Islet precursor cell (in vitro differentiated cells): ENCODE data around the gene ELF2.
A peak's percentile ranks its signal among the peaks of the same experiment; 100 is the strongest.
"Not testable (repeated sequence)": the region's sequence is repeated elsewhere in the genome, so short reads cannot be mapped to it uniquely, and the experiment has no call there.

Source experiments
- DNase-seq: peaks from one replicate; pipeline ENCODE4 v3.0.0-alpha.2; 2018

ELF2 gene

DNA sequence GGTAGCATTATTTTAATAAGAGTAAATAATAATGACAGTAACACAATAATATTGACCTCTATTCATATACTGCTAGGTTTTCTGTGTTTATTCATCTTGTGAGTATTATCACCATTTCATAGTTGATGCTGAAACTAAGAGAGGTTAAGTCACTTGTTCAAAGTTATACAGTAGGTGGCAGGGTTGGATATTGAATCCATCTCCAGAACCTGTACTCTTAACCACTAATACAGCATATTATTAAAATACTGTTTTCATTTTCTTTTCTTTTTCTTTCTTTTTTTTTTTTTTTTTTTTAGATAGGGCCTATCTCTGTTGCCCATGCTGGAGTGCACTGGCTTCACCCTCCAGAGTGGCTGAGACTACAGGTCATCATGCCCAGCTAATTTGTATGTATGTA, 7.1 kb upstream of the ELF2 start:
- DNase-seq = no peak

DNA sequence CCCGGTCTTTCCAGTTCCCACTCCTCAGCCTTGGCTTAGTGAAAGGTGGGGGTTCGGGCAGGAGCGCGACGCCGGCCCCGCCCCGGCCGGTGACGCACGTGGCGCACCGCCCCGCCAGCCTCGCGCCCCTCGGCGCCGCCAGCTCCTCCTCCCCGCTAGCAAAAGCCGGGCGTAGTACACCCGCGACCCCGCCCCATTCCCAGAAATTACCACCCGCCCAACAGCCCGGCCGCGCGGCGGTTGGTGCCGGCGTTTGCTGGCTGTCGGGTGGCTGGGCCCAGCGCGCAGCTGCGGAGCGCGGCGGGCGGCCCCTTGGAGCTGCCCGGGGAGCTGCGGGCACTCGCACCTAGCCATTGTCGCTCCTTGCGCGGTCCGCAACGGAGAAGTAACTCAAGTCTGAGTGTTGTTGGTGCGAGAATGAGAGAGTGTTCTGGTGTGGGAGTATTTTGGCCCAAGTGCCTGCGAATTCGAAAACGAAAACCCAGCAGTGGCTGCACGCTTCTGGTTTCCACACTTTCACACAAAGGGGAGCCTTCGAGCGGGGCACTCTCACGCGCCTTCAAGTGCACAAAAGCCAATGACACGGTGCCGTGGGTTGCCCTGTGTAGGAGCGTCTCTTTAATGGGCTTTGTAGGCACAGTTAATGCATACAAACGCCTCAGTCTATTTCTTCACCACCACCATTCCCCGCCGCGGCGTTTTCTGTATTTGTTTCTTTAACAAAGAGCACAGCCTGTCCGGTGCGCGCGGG, 1.0 kb upstream of the ELF2 start:
- DNase-seq = peak; percentile 98

DNA sequence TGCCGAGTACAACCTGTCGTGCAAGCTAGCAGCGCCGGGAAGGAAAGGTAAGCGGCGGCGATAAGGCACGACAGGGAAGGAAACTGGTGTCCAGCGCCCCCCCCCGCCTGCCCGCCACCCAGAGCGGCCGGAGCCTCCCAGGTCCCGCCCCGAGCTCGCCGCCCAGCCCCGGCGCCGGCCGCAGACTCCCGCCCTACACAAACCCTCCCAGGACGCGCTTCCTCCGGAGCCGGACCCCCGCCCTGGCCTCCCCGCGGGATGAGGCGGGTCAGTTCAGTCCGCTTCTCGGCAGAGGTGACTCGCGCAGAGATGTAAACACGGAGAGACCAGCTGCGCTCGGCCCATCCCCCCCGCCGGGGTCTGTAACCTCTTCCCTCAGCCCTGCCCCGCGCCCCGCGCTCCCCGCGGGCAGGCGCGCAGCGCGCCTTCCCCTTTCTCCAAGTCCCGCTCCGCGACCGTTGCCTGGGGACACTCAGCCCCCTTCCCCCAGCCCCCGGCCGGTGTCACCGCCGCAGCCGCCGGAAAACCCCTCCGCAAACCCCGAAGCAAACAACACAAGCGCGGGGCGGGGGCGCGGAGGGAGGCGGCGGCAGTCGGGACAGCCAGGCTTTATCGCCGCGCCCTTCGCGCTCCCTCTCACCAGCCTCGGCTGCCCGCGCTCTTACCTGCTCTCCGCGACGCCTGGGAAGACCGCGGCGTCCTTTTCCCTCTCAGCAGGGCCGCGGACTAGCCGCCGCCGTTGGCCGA, 543 bp downstream of the ELF2 start:
- peak; percentile 94 for DNase-seq

DNA sequence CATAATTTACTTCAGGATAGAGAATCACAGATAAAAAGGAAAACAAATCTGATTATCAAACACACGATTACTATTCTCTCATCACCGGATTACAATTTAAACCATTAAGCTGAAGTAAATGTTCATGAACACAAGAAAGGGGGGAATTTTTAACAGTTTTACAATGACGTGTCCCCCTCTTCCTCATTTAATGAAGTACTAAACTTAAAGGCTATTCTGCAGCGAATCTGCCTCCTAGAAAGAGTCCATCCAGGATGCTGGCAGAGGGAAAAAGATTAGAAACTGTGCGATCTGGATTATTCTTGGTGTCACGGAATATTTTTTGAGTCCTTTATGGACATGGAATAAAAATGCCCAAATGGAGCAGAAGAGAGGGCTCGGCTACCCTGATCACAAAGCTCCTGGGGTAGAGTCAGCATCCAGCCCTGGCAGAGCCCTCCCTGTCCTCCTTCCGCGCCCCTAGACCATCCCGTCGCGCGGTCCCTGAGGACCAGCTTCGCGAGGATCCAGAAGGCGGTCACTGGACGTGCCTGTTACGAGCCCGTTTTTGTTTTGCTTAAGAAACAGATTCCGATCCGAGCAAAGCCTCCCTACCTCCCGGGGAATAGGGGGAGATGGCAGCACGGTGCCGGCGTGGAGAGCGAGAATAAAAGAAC, 1.2 kb downstream of the ELF2 start:
- no peak for DNase-seq

DNA sequence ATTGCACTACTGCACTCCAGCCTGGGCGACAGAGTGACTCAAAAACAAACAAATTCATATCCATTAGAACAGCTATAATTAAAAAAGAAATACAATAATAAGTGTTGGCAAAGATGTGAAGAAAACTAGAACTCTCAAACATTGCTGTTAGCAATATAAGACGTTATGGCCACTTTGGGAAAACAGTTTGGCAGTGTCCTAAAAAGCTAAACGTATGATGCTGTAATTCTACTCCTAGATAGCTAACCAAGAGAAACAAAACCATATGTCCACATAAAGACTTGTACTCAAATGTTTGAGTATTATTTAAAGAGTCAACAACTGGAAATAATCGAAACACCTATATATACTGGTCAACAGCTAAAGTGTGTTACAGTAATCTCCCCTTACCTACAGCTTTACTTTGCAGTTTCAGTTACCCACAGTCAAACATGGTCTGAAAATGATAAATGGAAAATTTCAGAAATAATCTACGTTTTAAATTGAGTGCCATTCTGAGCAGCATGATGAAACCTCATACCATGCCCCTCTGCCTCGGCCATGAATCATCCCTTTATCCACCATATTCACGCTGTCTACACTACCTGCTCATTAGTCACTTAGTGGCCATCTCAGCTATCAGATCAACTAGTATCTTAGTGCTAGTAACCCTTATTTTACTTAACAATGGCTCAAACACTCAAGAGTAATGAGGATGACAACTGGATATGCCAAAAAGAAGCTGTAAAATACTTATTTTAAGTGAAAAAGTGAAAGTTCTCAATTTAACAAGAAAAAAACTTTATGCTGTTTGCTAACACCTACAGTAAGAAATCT, 4.9 kb downstream of the ELF2 start:
- peak; percentile 57 for DNase-seq

DNA sequence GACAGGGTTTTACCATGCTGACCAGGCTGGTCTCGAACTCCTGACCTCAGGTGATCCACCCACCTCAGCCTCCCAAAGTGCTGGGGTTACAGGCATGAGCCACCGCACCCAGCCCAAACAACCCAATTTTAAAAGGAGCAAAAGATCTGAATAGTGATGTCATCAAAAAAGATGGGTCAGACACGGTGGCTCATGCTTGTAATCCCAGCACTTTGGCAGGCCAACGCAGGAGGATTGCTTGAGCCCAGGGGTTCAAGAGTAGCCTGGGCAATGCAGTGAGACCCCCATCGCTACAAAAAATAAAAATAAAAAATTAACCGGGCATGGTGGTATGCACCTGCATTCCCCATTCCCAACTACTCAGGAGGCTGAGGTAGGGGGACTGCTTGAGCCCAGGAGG, 6.1 kb downstream of the ELF2 start:
- DNase-seq = no peak

DNA sequence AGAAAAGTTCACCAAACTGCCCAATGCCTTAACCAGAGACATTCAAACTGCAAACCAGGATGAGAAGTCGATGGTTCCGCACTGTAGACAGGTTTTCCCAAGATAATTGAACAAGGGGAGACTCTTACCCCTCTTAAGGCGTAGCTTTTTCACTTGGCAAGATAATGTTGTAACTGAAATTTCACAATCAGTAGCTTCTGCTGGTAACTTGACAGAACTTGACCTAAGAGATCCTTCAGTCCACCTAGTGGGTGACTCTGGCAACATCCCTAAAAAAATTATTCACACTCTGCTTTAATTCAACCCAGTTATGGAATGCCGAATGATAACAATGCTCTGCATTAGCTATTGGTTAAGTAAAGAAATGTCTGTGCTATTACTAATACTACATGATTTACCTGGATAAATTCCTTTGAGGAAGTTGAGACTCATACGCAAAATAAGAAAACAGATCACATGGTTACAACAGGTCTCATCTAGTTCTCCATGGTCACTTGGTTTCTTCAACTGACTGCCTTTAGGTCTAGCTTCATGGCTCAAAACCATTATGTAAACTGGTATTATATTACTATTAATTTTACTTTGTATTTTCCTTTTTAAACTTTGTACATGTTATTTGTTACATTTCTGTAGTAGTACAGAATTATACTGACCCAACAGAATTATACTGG, 9.1 kb downstream of the ELF2 start:
- no peak for DNase-seq

DNA sequence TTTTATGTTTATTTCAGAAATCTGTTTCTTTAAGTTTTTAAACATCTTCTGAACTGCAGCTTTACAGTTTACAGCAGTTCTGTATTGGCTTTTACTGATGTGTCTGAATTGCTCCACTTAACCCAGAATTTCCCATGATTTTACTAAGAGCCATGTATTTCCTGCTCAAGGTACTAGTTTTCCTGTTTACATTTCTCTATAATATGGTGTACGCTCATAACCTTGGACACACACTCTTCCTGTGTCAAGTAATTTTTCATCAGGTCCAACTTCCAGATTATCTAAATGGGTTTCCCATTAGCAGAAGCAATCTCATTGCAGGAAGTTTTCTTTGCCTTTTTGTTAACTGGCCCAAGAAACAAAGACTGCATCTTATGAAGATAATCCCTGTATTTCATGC, 12.3 kb downstream of the ELF2 start:
- DNase-seq = no peak

DNA sequence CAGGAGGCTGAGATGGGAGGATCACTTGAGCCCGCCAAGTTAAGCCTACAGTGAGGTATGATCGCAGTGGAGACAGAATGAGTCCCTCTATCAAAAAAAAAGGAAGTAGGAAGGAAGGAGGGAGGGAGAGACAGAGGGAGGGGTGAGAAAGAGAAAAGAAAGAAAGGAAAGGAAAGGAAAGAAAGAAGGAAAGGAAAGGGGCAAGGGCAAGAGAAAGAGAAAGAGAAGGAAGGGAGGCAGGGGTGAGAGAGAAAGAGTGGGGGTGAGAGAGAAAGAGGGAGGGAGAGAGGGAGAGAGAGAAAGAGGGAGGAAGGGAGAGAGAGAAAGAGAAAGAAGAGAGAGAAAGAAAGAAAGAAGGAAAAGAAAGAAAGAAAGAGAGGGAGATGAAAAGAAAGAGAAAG, 13.2 kb downstream of the ELF2 start:
- no peak for DNase-seq

DNA sequence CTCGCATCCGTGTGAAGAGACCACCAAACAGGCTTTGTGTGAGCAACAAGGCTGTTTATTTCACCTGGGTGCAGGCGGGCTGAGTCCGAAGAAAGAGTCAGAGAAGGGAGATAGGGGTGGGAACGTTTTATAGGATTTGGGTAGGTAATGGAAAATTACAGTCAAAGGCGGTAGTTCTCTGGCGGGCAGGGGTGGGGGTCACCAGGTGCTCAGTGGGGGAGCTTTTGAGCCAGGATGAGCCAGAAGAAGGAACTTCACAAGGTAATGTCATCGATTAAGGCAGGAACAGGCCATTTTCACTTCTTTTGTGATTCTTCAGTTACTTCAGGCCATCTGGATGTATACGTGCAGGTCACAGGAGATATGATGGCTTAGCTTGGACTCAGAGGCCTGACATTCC, 19.0 kb downstream of the ELF2 start:
- not testable (repeated sequence) for DNase-seq

DNA sequence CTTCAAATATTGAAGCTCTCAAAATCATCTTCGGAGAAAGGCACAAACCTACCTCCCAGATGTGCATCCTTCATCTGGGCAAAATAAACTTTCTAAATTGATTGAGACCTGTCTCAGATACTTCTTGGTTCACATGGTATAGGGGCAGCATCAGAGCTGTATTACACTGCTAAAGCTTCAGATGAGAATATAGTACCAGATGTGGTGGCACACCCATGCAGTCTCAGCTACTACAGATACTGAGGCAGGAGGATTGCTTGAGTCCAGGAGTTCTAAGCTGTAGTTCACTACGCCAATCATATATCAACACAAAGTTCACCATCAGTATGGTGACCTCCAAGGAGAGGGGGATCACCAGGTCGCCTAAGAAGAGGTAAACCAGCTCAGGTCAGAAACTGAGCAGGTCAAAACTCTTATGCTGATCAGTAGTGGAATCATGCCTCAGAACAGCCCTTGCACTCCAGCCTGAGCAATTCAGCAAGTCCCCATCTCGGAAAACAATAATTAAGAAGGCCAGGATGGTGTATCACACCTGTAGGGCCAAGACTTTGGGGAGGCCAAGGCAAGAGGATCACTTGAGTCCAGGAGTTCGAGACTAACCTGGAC, 22.0 kb downstream of the ELF2 start:
- DNase-seq = no peak

DNA sequence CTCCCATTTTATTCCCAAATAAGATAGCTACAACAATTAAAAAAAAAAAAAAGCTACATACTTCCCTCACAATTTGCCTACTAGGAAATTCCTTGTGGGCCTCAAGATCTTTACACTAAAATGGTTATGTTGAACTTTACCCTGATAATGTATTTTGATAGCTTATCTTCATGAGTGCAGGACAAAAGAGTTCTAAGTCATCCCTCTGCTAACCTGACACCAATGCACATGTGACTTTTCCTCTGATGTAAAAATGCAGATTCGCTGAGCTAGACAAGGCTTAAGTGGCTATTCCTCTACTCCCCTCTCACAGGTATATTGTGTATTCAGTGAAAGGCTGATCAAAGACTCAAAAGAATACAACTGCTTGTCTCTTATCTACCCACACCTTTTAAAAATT, 22.5 kb downstream of the ELF2 start:
- no peak for DNase-seq

DNA sequence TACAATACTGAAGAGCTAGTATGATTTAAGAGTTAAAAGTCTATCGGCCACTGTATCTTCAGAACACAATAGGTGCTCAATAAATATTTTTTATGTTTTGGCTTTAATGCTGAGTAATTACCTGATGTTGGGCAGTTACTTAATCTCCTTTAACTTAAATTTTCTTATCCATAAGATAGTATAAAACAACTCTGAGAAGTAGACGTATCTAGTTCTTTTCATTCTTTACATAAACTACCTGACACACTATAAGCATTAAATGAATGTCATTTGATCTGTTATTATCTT, 22.9 kb downstream of the ELF2 start:
- no peak for DNase-seq

DNA sequence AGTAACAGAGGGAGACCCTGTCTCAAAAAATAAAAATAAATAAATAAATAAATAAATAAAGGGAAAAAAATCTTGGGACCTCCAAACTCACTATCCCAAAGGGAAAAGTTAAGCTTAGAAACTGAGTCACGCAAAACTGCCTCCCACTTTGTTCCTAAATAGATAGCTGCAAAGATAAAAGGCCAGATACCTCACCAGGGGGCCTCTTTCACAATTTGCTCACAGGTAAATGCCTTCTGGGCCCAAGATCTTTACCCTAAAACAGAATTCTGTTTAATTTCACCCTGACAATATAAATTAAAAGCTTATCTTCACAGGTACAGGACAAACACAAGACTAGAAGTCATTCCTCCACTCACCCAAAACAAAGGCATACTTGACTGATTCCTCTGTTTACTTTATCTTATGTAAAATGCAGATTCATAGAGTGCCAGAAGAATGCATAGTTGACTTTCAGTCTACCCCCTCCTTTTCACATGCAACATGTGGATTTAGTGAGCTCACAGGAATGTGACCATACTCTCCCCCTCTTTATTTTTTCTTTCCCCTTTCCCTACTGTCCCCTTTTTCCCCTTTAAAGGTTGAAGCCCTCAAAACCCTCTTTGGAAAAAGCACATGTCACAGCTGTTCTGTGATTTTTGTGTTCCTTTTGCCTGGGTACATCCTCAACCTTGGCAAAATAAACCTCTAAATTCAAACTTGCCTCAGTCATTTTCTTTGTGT, 23.4 kb downstream of the ELF2 start:
- DNase-seq = no peak

DNA sequence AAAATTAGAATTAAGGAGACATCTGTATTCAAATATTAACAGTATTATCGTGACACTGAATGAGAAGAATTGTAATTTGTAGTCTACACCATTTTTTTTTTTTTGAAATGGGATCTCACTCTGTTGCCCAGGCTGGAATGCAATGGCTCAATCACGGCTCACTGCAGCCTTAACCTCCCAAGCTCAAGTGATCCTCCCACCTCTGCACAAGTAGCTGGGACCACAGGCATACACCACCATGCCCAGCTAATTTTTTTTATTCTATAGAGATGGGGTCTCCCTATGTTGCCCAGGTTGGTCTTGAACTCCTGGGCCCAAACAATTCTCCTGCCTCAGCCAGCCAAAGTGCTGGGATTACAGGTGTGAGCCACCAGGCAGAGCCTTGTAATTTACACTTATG, 24.8 kb downstream of the ELF2 start:
- DNase-seq = no peak

DNA sequence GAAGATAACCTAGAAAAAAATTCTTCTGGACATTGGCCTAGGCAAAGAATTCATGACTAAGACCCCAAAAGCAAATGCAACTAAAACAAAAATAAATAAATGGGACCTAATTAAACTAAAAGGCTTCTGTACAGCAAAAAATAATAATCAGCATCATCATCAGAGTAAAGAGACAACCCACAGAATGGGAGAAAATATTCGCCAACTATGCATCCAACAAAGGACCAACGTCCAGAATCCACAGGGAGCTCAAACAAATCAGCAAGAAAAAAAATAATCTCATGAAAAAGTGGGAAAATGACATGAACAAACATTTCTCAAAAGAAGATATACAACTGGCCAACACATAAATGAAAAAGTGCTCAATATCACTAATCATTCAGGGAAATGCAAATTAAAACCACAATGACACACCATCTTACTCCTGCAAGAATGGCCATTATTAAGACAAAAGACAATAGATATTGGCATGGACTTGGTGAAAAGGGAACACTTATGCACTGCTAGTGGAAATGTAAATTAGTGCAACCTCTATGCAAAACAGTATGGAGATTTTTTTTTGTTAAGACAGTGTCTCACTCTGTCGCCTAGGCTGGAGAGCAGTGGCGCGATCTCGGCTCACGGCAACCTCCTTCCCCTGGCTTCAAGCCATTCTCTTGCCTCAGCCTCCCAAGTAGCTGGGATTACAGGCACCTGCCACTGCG, 29.9 kb downstream of the ELF2 start:
- no peak for DNase-seq

DNA sequence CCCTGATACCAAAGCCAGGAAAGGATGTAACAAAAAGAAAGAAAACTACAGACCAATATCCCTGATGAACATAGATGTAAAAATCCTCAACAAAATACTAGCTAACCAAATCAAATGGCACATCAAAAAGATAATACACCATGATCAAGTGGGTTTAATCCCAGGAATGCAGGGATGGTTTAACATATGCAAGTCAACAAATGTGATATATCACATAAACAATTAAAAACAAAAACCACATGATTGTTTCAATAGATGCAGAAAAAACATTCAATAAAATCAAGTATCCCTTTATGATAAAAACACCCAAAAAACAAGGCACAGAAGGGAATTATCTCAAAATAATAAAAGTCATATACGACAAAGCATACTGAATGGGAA, 31.5 kb downstream of the ELF2 start:
- DNase-seq = no peak

DNA sequence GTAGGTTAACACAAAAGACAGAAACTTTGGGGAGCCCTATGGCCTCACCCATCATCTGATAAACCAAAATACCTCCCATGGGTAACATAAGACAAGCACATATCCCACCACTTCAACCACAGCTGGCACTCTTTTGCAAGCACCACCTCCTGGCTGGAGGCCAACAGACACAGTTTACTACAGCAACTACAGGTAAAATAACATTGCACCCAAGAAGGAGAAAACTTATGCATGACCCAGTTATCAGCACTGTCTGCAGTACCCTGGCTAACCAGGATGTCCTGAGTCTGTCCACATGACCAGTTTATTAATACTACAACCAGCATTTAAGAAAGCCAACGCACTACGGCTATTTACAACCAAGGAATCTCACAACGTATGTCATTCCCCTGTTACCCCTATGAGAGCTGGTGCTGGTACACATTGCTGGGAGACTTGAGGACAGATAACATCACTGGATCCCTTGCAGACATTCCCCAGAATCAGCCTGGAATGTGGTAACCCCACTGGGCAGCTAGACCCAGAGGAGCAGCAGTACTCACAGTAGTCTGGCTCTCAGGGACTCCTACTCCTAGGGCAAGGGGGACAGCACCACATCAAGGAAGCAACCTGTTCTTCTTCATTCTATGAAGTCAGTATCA, 32.0 kb downstream of the ELF2 start:
- peak; percentile 83 for DNase-seq

DNA sequence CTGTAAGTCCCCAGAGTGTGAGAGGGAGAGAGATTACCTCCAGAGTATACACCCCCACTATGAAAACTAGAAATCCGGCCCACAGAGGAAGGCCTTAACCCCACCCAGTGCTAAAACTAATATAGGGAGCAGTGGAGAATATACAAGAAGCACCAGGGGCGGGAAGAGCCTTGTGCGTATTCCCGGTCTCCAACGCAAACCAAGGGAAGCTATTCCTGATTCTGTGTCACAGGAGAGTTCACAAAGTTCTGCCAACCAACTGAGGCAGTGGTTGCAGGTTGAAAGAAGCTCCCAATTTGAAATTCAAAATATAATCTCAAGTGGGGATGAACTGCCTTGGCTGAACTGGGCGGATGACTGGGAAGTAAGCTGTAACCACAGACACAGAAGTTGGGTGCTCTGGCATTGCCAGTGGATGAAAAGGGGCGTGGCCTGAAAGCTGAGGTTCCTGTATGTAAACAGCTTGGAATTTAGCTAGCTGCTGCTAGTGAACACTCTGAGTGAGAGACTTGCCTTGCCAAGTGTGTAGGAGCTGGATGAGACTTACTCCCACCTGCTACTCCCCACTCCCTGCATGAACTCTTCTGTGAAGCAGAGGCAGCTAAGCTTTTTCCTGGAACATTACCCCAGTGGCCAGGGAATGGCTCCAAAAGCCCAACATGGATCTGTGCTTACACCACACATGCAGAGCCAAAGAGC, 32.7 kb downstream of the ELF2 start:
- DNase-seq = peak; percentile 72

DNA sequence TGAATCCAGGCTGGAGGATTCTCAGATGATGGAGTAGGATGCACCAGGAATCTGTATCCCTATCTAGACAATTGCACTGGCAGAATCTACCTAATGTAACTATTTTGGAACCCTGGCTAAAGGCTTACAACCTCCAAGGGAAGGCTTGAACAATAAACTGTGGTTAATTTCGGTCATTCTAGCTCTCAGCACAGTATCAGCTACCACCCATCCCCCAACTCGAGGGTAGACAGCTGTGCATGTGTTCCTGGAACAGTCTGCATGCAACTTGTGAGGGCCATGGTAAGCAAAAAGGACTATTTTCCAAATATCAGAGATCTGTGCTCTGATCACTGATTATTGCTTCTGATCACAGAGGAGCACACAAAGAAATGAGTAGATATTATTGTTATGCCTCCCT, 34.0 kb downstream of the ELF2 start:
- DNase-seq = no peak
